ENCODE data around the gene GH1.

- TF ChIP-seq CTCF (conservative IDR thresholded peaks at IDR 0.05; ENCODE audit: low read depth, low read length) (no peak), EZH2 (IDR thresholded peaks at IDR 0.05; ENCODE audit: borderline replicate concordance, low read depth, low read length, poor library complexity, severe bottlenecking) (no peak)
Observed at GRCh38 chr17:63940584-63940983, 21.9 kb upstream of the GH1 start.
